HepG2 (cell line): Measurements from ENCODE around the gene SLC16A11. TPM values are rescaled to one million over a fixed set of nuclear protein-coding genes. Genes with fewer than 3 reads are reported as not detected.

ENCODE experiments used
- ATAD3A ChIP-seq: sonication (generic); formaldehyde crosslinking; IDR thresholded peaks from 2 replicates; pipeline ENCODE4 v1.4.0; 2020; ENCODE audit warnings: missing genetic modification reagents
- ATF7 ChIP-seq, 2 experiments: fragments of 450-650 bp in 1 of 2; sonication (generic) in 1 of 2; formaldehyde crosslinking in 1 of 2; IDR thresholded peaks; 2 replicates each; pipeline versions ENCODE4 v1.4.0 to v1.6.1; 2016 to 2020; ENCODE audit warnings: antibody characterized with exemption in 1 of 2, mild to moderate bottlenecking in 1 of 2, missing genetic modification reagents in 1 of 2
- CEBPG ChIP-seq: IDR thresholded peaks from 2 replicates; pipeline ENCODE4 v1.6.1; 2016
- CENPBD1 ChIP-seq: sonication (generic); formaldehyde crosslinking; IDR thresholded peaks from 2 replicates; pipeline ENCODE4 v1.8.0; 2022; ENCODE audit warnings: missing genetic modification reagents, low read depth, mild to moderate bottlenecking, borderline replicate concordance
- ISL2 ChIP-seq: sonication (generic); formaldehyde crosslinking; IDR thresholded peaks from 2 replicates; pipeline ENCODE4 v1.5.0; 2020; ENCODE audit warnings: missing genetic modification reagents
- KIAA2018 ChIP-seq: sonication (generic); formaldehyde crosslinking; IDR thresholded peaks from 2 replicates; pipeline ENCODE4 v1.5.0; 2020; ENCODE audit warnings: mild to moderate bottlenecking, missing genetic modification reagents, borderline replicate concordance
- RARA ChIP-seq: IDR thresholded peaks from 2 replicates; pipeline ENCODE4 v1.6.1; 2016; ENCODE audit warnings: missing genetic modification reagents, missing compliant biosample characterization
- SOX6 ChIP-seq, 2 experiments: fragments of 450-650 bp in 1 of 2; sonication (generic) in 1 of 2; formaldehyde crosslinking in 1 of 2; IDR thresholded peaks; 2 replicates each; pipeline versions ENCODE4 v1.4.0 to v1.6.1; 2017 to 2020; ENCODE audit warnings: antibody characterized with exemption in 1 of 2, mild to moderate bottlenecking in 1 of 2, missing genetic modification reagents in 1 of 2
- THAP8 ChIP-seq: sonication (generic); formaldehyde crosslinking; IDR thresholded peaks from 2 replicates; pipeline ENCODE4 v1.5.1; 2020; ENCODE audit warnings: missing genetic modification reagents, mild to moderate bottlenecking, borderline replicate concordance
- ZFP36L2 ChIP-seq: sonication (generic); formaldehyde crosslinking; IDR thresholded peaks from 2 replicates; pipeline ENCODE4 v1.4.0; 2020; ENCODE audit warnings: missing genetic modification reagents
- ZKSCAN1 ChIP-seq: fragments of 150-350 bp; IDR thresholded peaks from 2 replicates; pipeline ENCODE4 v1.6.1; 2014; ENCODE audit warnings: low read length
- ZNF160 ChIP-seq: sonication (generic); formaldehyde crosslinking; IDR thresholded peaks from 2 replicates; pipeline ENCODE4 v1.8.0; 2022; ENCODE audit warnings: mild to moderate bottlenecking, inconsistent platforms, missing genetic modification reagents
- ZNF333 ChIP-seq: sonication (generic); formaldehyde crosslinking; IDR thresholded peaks from 2 replicates; pipeline ENCODE4 v1.4.0; 2020; ENCODE audit warnings: mild to moderate bottlenecking, missing genetic modification reagents, borderline replicate concordance
- ZNF350 ChIP-seq: sonication (generic); formaldehyde crosslinking; IDR thresholded peaks from 2 replicates; pipeline ENCODE4 v1.4.0; 2020; ENCODE audit warnings: mild to moderate bottlenecking, low read depth, missing genetic modification reagents, borderline replicate concordance
- polyA plus RNA-seq, 8 experiments: library from polyadenylated mRNA; depleted of rRNA in 3 of 8; stranded (reverse) in 7 of 8; unstranded in 1 of 8; fragments of >200 nt; fragmentation: Illumina TruSeq in 4 of 8; extraction: Trizol in 4 of 8; gene quantifications; 2 replicates each; pipeline versions ENCODE4 v1.2.1 to v1.2.3, GENCODE V29; 2011 to 2016; ENCODE audit warnings: low read depth in 4 of 8, missing spikeins in 1 of 8, mixed read lengths in 1 of 8; ENCODE audit not compliant: insufficient read depth in 1 of 8
- total RNA-seq, 5 experiments: library from RNA; depleted of rRNA; stranded (reverse); fragments of >200 nt; fragmentation: Illumina TruSeq; extraction: Trizol; gene quantifications; 2 replicates each; pipeline ENCODE4 v1.2.3, GENCODE V29; 2016; ENCODE audit warnings: low read depth in 1 of 5
- TF ChIP-seq, protein P1 (sequence below): sonication (generic); formaldehyde crosslinking; IDR thresholded peaks from 2 replicates; pipeline ENCODE4 v1.4.0; 2020; ENCODE audit warnings: mild to moderate bottlenecking, missing genetic modification reagents

Gene SLC16A11
- total and polyA plus RNA-seq, 2 of the 13 experiments (the other 11 are each of a cell fraction or from before 2014, with no cell fraction given), result not detected

GRCh38 chr17:7046127-7046724, 2.3 kb upstream of the SLC16A11 start (continued):
- TF ChIP-seq, protein P1, sequence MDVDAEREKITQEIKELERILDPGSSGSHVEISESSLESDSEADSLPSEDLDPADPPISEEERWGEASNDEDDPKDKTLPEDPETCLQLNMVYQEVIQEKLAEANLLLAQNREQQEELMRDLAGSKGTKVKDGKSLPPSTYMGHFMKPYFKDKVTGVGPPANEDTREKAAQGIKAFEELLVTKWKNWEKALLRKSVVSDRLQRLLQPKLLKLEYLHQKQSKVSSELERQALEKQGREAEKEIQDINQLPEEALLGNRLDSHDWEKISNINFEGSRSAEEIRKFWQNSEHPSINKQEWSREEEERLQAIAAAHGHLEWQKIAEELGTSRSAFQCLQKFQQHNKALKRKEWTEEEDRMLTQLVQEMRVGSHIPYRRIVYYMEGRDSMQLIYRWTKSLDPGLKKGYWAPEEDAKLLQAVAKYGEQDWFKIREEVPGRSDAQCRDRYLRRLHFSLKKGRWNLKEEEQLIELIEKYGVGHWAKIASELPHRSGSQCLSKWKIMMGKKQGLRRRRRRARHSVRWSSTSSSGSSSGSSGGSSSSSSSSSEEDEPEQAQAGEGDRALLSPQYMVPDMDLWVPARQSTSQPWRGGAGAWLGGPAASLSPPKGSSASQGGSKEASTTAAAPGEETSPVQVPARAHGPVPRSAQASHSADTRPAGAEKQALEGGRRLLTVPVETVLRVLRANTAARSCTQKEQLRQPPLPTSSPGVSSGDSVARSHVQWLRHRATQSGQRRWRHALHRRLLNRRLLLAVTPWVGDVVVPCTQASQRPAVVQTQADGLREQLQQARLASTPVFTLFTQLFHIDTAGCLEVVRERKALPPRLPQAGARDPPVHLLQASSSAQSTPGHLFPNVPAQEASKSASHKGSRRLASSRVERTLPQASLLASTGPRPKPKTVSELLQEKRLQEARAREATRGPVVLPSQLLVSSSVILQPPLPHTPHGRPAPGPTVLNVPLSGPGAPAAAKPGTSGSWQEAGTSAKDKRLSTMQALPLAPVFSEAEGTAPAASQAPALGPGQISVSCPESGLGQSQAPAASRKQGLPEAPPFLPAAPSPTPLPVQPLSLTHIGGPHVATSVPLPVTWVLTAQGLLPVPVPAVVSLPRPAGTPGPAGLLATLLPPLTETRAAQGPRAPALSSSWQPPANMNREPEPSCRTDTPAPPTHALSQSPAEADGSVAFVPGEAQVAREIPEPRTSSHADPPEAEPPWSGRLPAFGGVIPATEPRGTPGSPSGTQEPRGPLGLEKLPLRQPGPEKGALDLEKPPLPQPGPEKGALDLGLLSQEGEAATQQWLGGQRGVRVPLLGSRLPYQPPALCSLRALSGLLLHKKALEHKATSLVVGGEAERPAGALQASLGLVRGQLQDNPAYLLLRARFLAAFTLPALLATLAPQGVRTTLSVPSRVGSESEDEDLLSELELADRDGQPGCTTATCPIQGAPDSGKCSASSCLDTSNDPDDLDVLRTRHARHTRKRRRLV (CRISPR knock-in tag), result no peak
- TF ChIP-seq ZFP36L2 (no peak), THAP8 (CRISPR knock-in tag) (no peak), ZNF333 (no peak), RARA (CRISPR knock-in tag) (no peak), ISL2 (CRISPR knock-in tag) (no peak), CEBPG (CRISPR knock-in tag) (0 out of 2 replicates have a peak, but pooled peaks have one; percentile 17), KIAA2018 (CRISPR knock-in tag) (no peak), ZNF160 (CRISPR knock-in tag) (no peak), ATAD3A (CRISPR knock-in tag) (no peak), ZNF350 (CRISPR knock-in tag) (no peak), SOX6 (IDR thresholded peaks at IDR 0.05) (no peak), SOX6 (CRISPR knock-in tag; IDR thresholded peaks at IDR 0.05) (no peak), ATF7 (IDR thresholded peaks at IDR 0.05) (no peak), ATF7 (CRISPR knock-in tag; IDR thresholded peaks at IDR 0.05) (no peak), CENPBD1 (no peak), ZKSCAN1 (no peak)
